GM12878 (cell line): Measurements from ENCODE around the gene CAB39L. TPM values are rescaled to one million over a fixed set of nuclear protein-coding genes. Genes with fewer than 3 reads are reported as not detected.
"Not testable (repeated sequence)": the region's sequence is repeated elsewhere in the genome, so short reads cannot be mapped to it uniquely, and the experiment has no call there.

Experiments used
- ATAC-seq: fragments of 200-7000 bp; cut with Tn5 transposase; 3 replicates; pipeline ENCODE4 v1.9.1; 2020; ENCODE audit warnings: mild to moderate bottlenecking, moderate library complexity
- BruUV-seq: library from RNA; stranded (reverse); fragments of 400-500 nt; replicated peaks from 2 replicates; lab custom pipeline; 2021; lab: Mats Ljungman, UMichigan
- CTCF ChIA-PET: fragments of 300-600 bp; sonication (Branson Sonifier 250); formaldehyde crosslinking; extraction: SDS; loops from one replicate; lab custom pipeline; 2021; ENCODE audit warnings: inconsistent platforms; lab: Yijun Ruan, JAX
- POLR2A ChIA-PET: fragments of 350-600 bp; formaldehyde crosslinking; extraction: SDS; loops from one replicate; lab custom pipeline; 2021; ENCODE audit warnings: inconsistent platforms; lab: Charles Lee
- RAD21 ChIA-PET: fragments of 300-600 bp; sonication (Branson Sonifier 250); formaldehyde crosslinking; loops from one replicate; lab custom pipeline; 2023; ENCODE audit warnings: antibody characterized with exemption; ENCODE audit not compliant: unreplicated experiment; lab: Charles Lee
- SMC1A ChIA-PET: fragments of 300-600 bp; sonication (Branson Sonifier 250); formaldehyde crosslinking; loops from one replicate; lab custom pipeline; 2023; ENCODE audit not compliant: unreplicated experiment, uncharacterized antibody; lab: Charles Lee
- DNase-seq: peaks from one replicate; pipeline ENCODE4 v3.0.0-alpha.2; 2011; ENCODE audit warnings: low read depth, low spot score
- FAIRE-seq: peaks from 3 replicates; lab custom pipeline; 2011; peaks lifted over from hg19 to GRCh38; lab: Jason Lieb, UNC
- H2AFZ ChIP-seq: 2 replicates; pipeline ENCODE4 v1.6.0; 2011; ENCODE audit warnings: low read depth, low read length, control low read depth; ENCODE audit not compliant: control insufficient read depth
- H3K27ac ChIP-seq: 2 replicates; pipeline ENCODE4 v1.5.1; 2011; ENCODE audit warnings: control low read depth; ENCODE audit not compliant: control insufficient read depth, insufficient read depth
- H3K27me3 ChIP-seq, 2 experiments: replicated peaks in 1 of 2; 2 replicates each; pipeline versions ENCODE4 v1.6.0 to v1.6.1; 2011; ENCODE audit warnings: low read length in 1 of 2; ENCODE audit not compliant: control insufficient read depth in 2 of 2, insufficient read depth in 2 of 2
- H3K36me3 ChIP-seq, 2 experiments: 2 replicates each; pipeline ENCODE4 v1.5.1; 2011; ENCODE audit warnings: low read length in 1 of 2; ENCODE audit not compliant: control insufficient read depth in 2 of 2, insufficient read depth in 2 of 2
- H3K4me1 ChIP-seq: 2 replicates; pipeline ENCODE4 v1.6.1; 2011; ENCODE audit warnings: mild to moderate bottlenecking, low read length, moderate library complexity, mixed read lengths; ENCODE audit not compliant: control insufficient read depth, insufficient read depth
- H3K4me2 ChIP-seq: 2 replicates; pipeline ENCODE4 v1.6.0; 2011; ENCODE audit warnings: control low read depth; ENCODE audit not compliant: control insufficient read depth, insufficient read depth
- H3K4me3 ChIP-seq: fragments of 200-600 bp; sonication (generic); 2 replicates; pipeline ENCODE4 v1.5.1; 2016
- H3K79me2 ChIP-seq: 2 replicates; pipeline ENCODE4 v1.6.0; 2011; ENCODE audit warnings: low read length; ENCODE audit not compliant: control insufficient read depth, insufficient read depth
- H3K9ac ChIP-seq: 2 replicates; pipeline ENCODE4 v1.8.0; 2011; ENCODE audit warnings: low read length, control low read depth, mixed read lengths; ENCODE audit not compliant: control insufficient read depth, insufficient read depth
- H3K9me3 ChIP-seq: replicated peaks from 3 replicates; pipeline ENCODE4 v1.5.1; 2011; ENCODE audit warnings: mild to moderate bottlenecking, low read length; ENCODE audit not compliant: control insufficient read depth, insufficient read depth
- H4K20me1 ChIP-seq: 2 replicates; pipeline ENCODE4 v1.6.0; 2011; ENCODE audit not compliant: control insufficient read depth, insufficient read depth
- BHLHE40 ChIP-seq, 2 experiments: fragments of 450-650 bp in 1 of 2; IDR thresholded peaks; 2 replicates each; pipeline ENCODE4 v1.6.1; 2011 to 2017; ENCODE audit warnings: low read depth in 2 of 2, borderline replicate concordance in 1 of 2, improper control_type of control experiment in 1 of 2, low read length in 1 of 2, mild to moderate bottlenecking in 1 of 2
- CBFB ChIP-seq: IDR thresholded peaks from 2 replicates; pipeline ENCODE4 v1.6.1; 2016; ENCODE audit warnings: antibody characterized with exemption, low read depth
- CREB1 ChIP-seq: IDR thresholded peaks from 2 replicates; pipeline ENCODE4 v1.6.1; 2012; ENCODE audit warnings: low read depth, mild to moderate bottlenecking, inconsistent platforms
- IKZF2 ChIP-seq, 2 experiments: fragments of 450-650 bp; IDR thresholded peaks; 2 replicates each; pipeline ENCODE4 v1.6.1; 2017; ENCODE audit warnings: mild to moderate bottlenecking in 2 of 2, moderate library complexity in 2 of 2
- KDM1A ChIP-seq: fragments of 200-600 bp; sonication (generic); IDR thresholded peaks from 2 replicates; pipeline ENCODE4 v1.6.1; 2016; ENCODE audit warnings: borderline replicate concordance
- NBN ChIP-seq: fragments of 450-650 bp; IDR thresholded peaks from 2 replicates; pipeline ENCODE4 v1.6.1; 2016
- NKRF ChIP-seq: fragments of 450-650 bp; conservative IDR thresholded peaks from 2 replicates; pipeline ENCODE4 v1.6.1; 2017; ENCODE audit warnings: mild to moderate bottlenecking, moderate library complexity
- NRF1 ChIP-seq: conservative IDR thresholded peaks from 2 replicates; pipeline ENCODE4 v1.6.1; 2011; ENCODE audit warnings: mild to moderate bottlenecking, low read depth, low read length, improper control_type of control experiment
- PAX5 ChIP-seq: IDR thresholded peaks from 2 replicates; pipeline ENCODE4 v1.6.1; 2011; ENCODE audit warnings: low read depth, low read length, borderline replicate concordance
- ZBTB40 ChIP-seq: fragments of 450-650 bp; IDR thresholded peaks from 2 replicates; pipeline ENCODE4 v1.6.1; 2016; ENCODE audit warnings: mild to moderate bottlenecking, moderate library complexity, borderline replicate concordance
- ZNF217 ChIP-seq: fragments of 450-650 bp; IDR thresholded peaks from 2 replicates; pipeline ENCODE4 v1.6.1; 2017; ENCODE audit warnings: antibody characterized with exemption, mild to moderate bottlenecking
- ZNF622 ChIP-seq: fragments of 450-650 bp; IDR thresholded peaks from 2 replicates; pipeline ENCODE4 v1.6.1; 2017; ENCODE audit warnings: mild to moderate bottlenecking, inconsistent platforms
- WGBS: methylation state at CpG from one replicate; pipeline ENCODE4 v1.1.6; 2016; ENCODE audit warnings: low lambda C conversion rate; ENCODE audit not compliant: insufficient replicate concordance, insufficient coverage; ENCODE audit errors: missing lambda C conversion rate; 5-methylcytosine and 5-hydroxymethylcytosine counted together
- in situ Hi-C: fragments of 300-500 bp; cut with MboI; formaldehyde crosslinking; loops from 9 replicates; pipeline ENCODE4 v1.14.3; 2018; ENCODE audit warnings: mixed read lengths
- intact Hi-C: fragments of 100-400 bp; cut with micrococcal nuclease; formaldehyde crosslinking; loops from one replicate; pipeline ENCODE4 v1.14.2; 2022; ENCODE audit not compliant: unreplicated experiment
- polyA plus RNA-seq, 11 experiments: library from polyadenylated mRNA; depleted of rRNA in 4 of 11; unstranded in 6 of 11; stranded (reverse) in 5 of 11; fragments of >200 nt; fragmentation: Nextera tagmentation in 4 of 11; fragmentation: Illumina TruSeq in 1 of 11; extraction: Ambion mirVana in 4 of 11; extraction: Trizol in 1 of 11; gene quantifications; 1 replicate in 1 of 11; 2 replicates in 10 of 11; pipeline versions ENCODE4 v1.2.1 to v1.2.3, GENCODE V29; 2011 to 2016; ENCODE audit warnings: inconsistent platforms in 2 of 11, missing spikeins in 2 of 11, low read depth in 1 of 11
- total RNA-seq, 4 experiments: library from RNA; depleted of rRNA in 3 of 4; stranded (reverse); fragments of >200 nt in 3 of 4; fragmentation: Illumina TruSeq in 1 of 4; extraction: Trizol in 1 of 4; gene quantifications; 2 replicates each; pipeline versions ENCODE4 v1.2.1 to v1.2.3, GENCODE V29; 2013 to 2021

CAB39L gene
- total and polyA plus RNA-seq, 10 of the 15 experiments (the other 5 are each of a cell fraction or from before 2014, with no cell fraction given) = 0.88 to 3.0 (median 1.7) TPM

- in situ Hi-C loops (no loop called here), intact Hi-C loops (no loop called here)
- no peak overlapping the region for H3K27ac ChIP-seq
- ChIA-PET POLR2A (no interaction called here), CTCF (no interaction called here), RAD21 (no interaction called here), SMC1A (no interaction called here)
- WGBS = 67% methylated on average over 8 of the region's 8 CpGs
- FAIRE-seq = no peak
- no peak overlapping the region for H3K9ac ChIP-seq
- no peak for DNase-seq
- no peaks in the 10 kb centered on the region for H4K20me1 ChIP-seq
- H3K79me2 ChIP-seq = no peaks in the 10 kb centered on the region
- no peak overlapping the region for H3K4me3 ChIP-seq
- no peaks in the 10 kb centered on the region for H3K36me3 ChIP-seq
- ATAC-seq = no peak
- H3K4me2 ChIP-seq = no peak overlapping the region
- no peaks in the 10 kb centered on the region for H3K4me1 ChIP-seq
- no peaks in the 10 kb centered on the region for H3K27me3 ChIP-seq
- BruUV-seq = no TSS peak
- H2AFZ ChIP-seq = no peak overlapping the region
- no peaks in the 10 kb centered on the region for H3K9me3 ChIP-seq
- no peak for TF ChIP-seq ZNF622
- TF ChIP-seq NBN = no peak
- TF ChIP-seq ZNF217 = no peak
- TF ChIP-seq BHLHE40 (IDR thresholded peaks at IDR 0.05; ENCODE audit: borderline replicate concordance in 1 of 2, low read depth in 2 of 2, low read length in 1 of 2) = no peak
- TF ChIP-seq NKRF = no peak
- no peak for TF ChIP-seq NRF1
- TF ChIP-seq PAX5 = no peak
- TF ChIP-seq IKZF2 (IDR thresholded peaks at IDR 0.05) = no peak
- TF ChIP-seq CREB1 = no peak
- TF ChIP-seq KDM1A = no peak
- no peak for TF ChIP-seq ZBTB40
- no peak for TF ChIP-seq CBFB
Observed at GRCh38 chr13:49329831-49330545, 113.9 kb downstream of the CAB39L start.

GRCh38 chr13:49327145-49327544 is 116.7 kb downstream of the CAB39L start:
- in situ Hi-C loops, H3K36me3 ChIP-seq, SMC1A ChIA-PET, ATAC-seq, CTCF ChIA-PET, H2AFZ ChIP-seq, H3K27me3 ChIP-seq, H3K79me2 ChIP-seq, H3K9me3 ChIP-seq, FAIRE-seq, H3K27ac ChIP-seq, H4K20me1 ChIP-seq, H3K9ac ChIP-seq, intact Hi-C loops, POLR2A ChIA-PET, H3K4me3 ChIP-seq, H3K4me1 ChIP-seq, H3K4me2 ChIP-seq, BruUV-seq, RAD21 ChIA-PET, DNase-seq: not testable (repeated sequence)
- WGBS = 94% methylated on average over 3 of the region's 3 CpGs
